ENCODE measurements around the gene ARHGEF39.

The ARHGEF39 gene, protein sequence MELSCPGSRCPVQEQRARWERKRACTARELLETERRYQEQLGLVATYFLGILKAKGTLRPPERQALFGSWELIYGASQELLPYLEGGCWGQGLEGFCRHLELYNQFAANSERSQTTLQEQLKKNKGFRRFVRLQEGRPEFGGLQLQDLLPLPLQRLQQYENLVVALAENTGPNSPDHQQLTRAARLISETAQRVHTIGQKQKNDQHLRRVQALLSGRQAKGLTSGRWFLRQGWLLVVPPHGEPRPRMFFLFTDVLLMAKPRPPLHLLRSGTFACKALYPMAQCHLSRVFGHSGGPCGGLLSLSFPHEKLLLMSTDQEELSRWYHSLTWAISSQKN

DNA sequence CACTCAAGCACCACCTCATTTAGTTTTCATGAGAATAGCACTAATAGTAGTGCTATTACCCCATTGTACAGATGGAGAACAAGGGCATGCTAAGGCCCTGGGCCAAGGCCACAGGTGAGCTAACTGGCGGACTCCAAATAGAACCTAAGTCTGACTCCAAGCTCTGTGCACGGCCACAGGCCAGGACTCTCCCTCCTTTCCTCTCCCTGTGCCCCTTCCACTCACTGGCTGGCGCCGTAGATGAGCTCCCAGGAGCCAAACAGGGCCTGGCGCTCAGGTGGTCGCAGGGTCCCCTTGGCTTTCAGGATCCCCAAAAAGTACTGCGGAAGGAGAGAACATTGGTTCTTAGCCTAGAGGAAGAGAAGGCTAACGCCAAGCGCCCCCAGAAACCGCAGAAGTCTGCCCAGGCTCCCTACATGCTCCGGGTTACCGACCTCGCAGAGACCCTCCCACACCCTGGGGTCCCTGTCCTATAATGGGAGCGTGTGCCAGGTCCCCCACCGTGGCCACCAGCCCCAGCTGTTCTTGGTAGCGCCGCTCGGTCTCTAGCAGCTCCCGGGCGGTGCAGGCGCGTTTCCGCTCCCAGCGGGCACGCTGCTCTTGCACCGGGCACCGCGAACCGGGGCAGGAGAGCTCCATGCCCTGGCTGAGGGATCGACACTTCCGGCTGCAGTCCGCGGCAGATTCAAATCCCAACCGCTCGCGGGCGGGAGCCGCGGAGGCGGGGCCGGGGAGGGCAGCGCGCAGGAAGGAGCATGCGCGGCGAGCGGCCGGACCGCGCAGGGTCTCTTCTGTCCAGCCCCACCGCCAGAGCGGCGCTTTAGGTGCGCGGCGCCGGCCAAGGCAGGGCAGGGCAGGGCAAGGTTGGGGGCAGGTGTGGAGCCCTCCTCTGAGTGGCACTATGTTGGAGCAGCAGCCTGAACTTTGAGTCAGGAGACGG, at the start of gene ARHGEF39:
Gene ARHGEF39 (minus strand): TSS at position 665 of the 940 bp plus-strand sequence. CDS start 26 bp downstream, at position 639.
- DNase-seq, result no peak

DNA sequence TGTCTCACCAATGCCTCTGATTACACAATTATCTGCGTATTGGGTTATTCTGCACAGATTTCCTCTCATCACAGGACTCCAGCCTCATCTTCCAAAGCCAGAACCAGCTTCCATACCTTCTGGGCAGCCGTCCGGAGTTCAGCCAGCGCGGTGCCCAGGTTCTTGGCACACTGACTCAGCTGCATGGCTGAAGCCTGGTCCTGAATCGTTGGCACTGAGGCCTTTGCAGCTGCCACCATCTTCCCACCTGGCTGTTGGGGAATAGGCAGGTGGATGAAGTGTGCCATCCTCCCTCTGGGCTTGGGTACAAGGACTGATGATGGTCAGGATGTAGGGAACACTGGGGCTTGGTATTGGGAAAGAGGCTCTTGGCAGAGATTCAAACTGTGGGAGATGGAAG, 49.1 kb upstream of the ARHGEF39 start:
- DNase-seq, result no peak

DNA sequence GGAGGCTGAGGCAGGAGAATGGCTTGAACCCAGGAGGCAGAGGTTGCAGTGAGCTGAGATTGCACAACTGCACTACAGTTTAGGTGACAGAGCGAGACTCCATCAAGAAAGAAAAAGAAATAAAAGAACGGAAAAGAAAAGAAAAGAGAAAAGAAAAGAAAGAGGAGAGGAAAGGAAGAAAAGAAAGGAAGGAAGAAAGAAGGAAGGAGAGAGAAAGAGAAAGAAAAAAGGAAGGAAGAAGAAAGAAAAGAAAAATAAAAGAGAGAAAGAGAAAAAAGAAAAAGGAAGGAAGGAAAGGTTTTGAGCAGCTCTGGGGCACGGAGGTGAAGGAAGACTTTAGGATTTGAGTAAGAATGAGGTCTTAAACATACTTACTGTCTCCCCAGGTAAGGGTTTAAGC, 48.6 kb upstream of the ARHGEF39 start:
- no peak for DNase-seq

DNA sequence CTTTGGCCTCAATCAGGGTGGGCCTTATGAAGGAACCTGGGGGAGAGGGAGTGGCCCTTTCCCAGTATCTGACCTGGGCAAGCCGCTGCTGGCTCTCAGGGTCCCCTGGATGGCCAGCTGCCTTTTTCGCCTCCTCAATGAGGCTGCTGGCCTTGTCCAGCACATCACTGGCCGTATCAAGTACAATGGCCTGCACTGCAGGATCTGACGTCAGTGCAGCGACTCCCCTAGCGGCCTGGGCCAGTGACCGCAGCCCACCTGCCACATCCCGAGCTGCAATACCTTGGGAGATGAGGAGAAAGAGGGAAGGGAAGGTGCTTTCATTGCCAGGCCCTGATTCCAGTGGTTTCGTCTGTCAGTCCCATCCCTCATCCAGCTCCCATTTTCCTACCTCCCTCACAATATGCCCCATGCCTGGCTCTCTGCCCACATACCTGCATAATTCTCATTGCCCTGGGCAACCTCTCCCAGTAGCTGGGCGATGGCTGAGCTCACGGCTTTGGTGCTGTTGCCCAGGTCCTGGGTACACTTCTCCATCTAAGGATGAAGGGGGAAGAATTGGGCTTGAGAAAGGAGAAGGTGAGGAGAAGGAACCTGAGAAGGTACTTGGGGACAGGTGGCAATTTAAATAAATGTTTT, 47.9 kb upstream of the ARHGEF39 start:
- DNase-seq, result no peak

DNA sequence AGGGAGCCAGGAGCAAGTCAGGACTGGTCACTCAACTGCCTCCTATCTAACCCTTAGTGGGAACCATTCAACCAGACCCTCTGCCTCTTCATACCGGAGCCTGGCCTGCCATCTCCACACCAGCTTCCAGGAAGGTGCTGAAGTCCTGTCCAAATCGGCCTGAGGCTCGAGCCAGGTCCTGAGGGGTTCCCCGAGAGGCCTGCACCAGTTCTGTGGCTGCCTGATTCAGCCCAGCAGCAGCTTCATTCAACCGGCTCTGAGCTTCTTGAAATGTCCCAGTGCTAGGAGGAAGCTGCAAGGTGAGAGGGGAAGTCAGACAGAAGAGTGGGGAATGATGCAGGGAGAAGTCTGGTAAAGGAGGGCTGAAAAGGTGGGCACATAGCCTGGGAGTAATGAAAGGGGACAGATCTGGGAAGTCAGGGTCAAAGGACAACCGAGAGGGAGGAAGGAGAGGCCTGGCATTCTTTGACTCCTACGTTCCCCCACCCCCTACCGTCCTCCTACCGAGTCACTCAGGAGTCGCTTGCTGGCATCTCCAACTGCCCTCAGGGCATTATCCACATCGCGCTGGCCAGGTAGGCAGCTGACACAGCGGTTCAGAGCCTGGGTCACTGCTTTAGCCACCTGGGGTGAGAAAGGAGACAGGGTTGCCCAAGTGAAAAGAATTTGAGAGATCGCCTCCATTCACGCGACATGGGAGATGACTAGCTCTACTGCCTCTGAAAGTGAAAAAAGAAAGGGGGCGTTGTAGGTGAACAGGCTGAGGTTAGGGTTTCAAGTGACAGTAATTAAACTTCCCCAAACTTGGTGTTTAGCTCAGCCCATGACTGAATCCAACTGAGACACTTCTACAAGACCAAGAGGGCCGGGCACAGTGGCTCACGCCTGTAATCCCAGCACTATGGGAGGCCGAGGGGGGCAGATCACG, 46.8 kb upstream of the ARHGEF39 start:
- no peak for DNase-seq

DNA sequence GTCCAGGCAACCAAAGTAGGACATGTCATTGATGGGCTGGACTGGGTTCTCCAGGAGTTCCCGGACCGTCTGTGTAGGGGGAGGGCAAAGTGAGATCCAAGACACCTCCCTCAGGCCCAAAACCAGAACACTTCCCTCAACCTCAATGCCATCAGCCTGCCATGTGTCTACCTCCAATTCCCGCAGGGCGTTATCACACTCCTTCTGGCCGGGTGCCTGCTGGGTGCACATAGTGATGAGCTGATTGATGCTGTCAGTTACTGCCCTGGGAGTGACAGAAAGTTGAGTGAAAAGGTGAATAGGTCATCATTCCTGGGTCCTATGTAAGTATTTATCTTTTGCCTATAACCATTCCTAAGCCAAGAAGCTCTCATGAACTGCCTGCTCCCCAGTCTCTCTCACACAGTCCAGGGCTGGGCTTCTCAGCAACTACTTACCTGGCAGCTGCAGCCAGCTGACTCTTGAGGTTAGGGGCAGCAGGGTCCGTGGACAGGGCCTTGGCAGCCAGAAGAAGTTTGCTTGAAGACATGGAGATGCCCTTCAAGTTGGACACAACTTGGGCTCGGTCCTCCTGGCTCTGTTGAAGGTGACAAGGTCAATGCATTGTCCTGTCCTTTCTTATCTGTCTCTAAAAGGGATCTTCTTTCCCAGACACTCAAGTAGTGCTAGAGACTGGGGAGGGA, 46.0 kb upstream of the ARHGEF39 start:
- no peak for DNase-seq

DNA sequence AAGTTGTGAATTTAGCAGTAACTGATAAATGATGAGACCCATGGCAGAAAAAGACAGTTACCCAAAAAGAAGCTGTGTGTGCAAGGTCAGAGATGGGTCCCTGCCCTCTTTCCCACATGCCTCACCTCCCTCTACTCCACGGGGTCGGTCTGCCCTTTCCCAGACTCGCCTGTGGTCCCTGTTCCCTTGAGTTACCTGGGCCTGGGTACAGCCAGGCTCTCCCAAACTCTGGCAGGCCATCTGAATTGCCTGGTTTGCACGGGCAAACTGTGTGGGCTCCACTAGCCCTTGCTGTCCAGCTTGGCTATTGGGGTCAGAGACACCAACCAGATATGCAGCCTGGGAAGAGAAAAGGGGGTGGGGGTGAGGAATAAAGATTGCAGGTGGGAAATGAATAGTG, 43.2 kb upstream of the ARHGEF39 start:
- DNase-seq, result no peak

DNA sequence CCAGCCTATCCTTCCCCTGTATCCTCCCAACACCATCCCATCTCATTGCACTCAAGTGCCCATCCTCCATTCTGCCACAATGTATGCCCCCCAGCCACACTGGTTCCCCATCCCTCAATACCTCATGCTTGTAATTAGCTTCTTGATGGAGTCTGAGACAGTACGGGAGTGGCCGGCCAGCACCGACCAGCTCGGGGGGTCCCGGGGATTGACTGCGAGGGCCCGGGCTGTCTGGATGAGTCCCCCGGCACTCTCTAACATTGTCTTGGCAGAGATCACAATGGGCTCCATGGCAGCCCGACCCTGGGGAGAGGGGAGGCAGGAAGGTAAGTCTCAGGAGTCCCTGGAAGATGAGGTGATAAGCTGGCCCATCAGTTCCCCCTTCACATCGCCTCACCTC, 42.0 kb upstream of the ARHGEF39 start:
- DNase-seq, result no peak

DNA sequence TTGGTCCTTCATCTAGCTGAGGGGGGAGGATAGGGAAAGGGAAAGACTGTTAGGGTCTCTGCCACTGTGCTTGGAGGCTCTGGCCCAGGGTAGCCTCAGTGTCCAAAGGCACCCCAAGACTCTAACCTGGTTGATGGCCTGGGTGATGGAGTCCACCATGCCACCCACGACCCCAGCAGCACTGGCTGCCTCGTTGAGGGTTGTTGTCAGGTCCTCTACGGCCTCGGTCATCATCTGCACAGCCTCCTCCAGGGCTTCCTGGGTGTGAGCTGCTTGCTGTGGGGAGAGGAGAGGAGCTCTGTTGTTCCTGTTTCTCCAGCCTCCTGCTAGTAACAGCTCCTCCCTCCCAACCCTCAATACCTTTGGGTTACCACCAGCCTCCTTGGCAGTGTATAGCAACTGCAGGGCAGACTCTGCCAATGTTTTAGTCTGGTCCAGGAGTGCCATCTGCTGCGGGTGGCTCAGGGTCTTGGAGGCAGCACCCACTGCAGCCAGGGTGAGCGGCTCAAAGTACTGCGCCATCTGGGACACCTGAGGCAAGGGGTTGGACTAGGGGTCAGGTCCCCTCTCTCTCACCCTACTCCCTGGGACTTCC, 40.9 kb upstream of the ARHGEF39 start:
- no peak for DNase-seq

DNA sequence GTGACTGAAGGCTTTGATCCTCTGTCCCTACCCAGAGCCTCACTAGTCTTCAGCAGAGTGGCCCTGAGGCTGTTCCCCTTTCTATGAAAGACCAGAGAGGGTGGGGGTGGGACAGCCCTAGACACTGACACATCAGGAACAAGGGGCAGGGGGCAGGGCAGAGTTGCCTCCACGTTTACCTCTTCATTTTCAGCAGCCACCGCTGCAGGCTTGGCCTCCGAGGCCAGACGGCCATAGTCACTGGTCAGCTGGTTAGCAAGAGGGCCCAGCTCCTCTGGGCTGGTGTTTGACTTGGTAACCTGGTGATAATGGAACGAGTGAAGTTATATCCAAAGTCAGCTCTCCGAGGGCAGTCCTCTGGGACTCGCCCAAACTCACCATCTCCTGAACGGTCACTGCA, 40.4 kb upstream of the ARHGEF39 start:
- DNase-seq, result no peak

DNA sequence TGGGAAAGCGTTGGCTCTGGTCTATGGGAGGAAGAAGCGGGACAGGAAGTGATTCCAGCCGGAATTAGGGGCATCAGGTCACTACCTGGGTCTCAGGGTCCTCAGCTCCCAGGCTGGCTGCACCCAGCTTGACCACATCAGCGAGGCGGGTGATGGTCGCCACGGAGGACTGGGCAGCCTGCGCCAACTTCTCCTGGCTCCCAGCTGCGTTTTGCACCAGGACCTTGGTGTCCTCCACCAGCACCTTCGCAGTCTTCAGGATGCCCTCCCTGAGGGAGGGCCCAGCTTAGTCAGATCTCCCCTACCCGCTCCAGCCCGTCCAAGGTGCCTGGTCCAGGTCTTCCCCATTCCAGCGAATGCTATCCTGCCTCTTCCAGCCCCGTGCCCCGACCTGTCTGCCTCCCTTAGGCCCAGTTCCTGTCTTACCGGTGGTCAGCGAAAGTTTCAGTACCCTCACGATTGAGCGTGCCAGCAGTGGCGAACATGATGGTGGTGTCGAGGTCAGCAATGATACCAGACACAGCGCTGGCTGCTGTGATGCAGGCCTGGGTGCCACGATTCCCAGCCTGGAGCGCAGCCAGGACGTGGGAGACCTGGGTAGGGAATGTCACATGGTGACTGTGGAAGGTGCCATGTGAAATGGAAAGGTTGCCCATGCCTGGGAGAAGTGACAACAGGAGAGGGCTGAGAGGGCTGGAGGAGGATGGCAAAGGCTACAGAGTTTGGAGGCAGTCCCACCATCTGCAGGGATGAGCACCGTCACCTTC, 39.1 kb upstream of the ARHGEF39 start:
- no peak for DNase-seq

DNA sequence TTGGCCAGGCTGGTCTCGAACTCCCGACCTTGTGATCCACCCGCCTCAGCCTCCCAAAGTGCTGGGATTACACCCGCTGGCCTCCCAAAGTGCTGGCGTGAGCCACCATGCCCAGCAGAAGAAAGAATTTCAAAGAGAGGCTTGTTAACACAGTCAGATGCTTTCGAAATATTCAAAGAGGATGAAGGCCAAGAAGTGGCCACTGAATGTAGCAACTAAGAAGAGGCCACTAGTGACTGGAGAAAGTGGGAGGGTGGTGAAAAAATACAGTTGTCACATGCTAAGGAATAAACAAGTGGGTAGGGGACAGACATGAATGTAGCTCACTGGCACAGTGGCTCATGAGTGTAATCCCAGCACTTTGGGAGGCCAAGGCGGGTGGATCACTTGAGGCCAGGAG, 37.7 kb upstream of the ARHGEF39 start:
- DNase-seq, result no peak

DNA sequence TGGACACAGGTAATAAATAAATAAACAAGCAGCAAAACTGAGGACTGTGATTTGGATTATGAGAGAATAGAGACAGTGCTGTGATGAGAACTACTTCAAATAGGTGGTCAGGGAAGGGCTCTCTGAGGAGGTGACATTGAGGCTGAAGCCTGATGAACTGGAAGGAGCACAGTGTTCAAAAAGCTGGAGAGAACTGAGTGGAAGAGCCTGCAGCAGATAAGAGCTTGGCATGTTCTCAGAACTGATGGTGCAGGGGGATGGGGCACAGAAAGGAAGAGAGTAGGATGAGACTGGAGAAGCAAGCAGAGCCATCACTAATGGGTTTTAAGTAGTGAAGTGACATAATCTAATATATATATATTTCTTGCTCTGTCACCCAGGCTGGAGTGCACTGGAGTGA, 35.9 kb upstream of the ARHGEF39 start:
- no peak for DNase-seq

DNA sequence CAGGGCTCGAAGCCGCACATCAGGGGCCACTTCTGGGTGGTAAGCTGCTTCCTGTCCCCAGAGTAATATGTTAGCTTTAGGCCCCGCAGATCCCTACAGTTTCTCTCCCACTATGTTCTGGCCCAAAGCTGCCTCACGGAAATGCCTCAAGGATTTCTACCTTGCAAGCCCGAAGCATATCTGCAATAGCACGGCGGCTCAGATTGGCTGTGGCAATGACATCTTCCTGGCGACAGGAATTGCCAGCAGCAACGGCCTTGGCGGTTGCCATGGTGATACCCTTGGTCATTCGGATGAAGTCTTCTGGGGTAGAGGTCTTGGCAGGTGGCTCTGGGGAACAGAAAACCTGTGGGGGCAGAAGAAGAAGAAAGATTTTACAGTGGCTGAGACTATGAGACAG, 35.0 kb upstream of the ARHGEF39 start:
- DNase-seq, result no peak

DNA sequence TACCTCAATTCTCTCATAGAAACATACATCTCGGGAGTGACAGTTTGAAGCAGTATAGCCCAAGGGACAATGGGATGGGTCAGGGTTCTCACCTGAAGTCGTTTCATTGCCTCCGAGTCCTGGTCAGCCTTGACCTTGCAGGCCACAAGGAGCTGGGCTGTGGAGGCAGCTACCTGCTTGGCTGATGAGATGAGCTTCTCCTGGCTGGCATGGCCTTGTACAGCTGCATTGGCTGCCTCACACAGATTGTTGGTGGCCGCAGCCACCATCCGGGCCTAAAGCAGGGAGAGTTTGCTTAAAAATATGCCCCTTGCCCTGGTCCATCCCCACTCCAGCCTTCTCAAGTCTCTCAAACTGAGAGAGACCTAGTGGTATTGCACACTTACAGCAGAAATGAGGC, 33.2 kb upstream of the ARHGEF39 start:
- DNase-seq, result no peak

DNA sequence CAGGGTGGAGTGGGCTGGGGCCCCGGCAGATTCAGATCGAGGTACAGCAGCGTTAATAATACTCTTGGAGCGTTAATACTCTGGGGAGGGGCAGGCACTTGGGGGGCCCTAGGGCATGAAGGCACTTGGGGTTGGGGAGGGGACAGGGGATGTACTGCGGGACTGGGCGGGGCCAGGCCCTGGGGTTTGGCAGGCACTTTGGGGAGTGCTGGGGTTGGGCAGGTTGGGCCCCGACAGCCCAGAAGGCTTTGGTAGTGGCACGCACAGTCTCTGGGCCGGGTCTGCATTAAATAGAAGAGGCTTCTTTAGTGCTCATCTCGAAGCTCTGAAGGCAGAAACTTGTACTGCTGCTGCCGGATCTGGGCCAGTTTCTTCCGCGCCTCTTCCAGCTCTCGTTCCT, 32.5 kb upstream of the ARHGEF39 start:
- no peak for DNase-seq

DNA sequence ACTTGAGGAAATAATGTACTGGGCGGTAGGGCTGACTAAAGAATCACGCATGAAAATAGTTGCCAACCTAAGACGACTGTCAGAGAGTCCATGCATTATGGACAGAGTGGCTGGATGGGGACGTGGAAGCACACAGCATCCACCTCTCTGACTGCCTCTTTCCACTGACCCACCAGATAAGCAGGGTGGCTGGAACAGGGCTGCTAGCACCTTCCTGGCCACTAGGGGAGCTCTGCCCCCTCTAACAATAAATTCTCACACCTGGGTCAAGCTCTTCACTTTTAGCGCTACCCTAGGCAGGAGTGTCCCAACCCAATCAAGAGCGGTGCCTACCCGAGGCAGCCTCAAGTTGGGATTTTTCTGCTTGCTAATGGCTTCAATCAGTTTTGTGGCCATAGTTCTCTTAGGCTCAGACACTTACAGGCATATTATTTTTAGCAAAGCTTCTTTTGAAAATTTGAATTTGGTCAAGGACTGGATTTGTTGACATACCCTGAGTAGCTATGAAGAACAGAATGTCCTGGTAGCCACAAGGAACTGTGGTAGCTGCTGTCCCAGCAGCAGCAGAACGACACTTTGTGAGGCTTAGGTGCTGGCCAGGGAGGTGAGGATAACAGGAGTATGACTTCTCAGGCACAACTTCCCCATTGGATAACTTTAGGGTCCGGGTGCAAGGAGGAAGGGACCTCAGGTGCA, 31.7 kb upstream of the ARHGEF39 start:
- DNase-seq, result no peak

DNA sequence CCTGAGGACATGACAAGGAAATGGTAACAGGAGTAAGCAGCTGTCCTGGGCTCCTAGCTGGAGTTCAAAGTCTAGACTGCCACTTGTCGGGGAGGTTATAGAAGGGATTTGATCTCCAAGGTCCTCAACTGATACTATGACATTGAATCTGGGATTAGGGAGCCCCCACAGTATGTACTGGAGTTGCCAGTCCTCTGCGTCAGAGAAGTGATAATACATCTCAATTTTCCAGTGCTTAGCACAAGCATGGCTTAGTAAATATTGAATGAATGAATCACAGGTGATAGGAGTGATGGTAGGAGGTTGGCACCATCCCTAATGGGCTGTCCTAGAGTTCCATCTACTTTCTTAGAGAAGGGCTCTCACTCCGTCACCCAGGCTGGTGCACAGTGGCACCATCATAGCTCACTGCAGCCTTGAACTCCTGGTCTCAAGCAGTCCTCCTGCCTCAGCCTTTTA, 31.0 kb upstream of the ARHGEF39 start:
- DNase-seq, result no peak

DNA sequence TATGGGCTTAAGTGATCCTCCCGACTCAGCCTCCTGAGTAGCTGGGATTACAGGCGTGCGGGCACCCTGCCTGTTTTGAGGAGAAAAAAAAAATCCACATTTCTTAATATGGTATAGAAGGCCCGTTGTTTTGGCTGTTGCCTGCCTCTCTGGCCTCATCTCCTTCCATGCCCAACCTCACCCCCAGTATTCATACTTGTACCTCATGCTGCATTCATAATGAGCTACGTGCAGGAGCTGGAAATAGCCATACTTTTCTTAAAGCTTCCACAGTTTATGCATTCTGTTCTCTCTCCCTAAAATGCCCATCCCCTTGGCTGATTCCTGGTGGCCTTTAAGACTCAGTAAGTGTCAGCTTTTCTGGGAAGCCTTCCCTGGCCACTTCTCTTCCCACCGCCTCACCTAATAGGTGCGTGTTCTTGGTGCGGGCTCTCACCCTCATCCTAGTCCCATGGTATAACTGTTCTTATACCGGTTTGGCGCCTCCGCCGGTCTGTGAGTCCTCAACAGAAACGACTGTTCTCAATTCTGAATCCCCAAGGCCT, 26.8 kb upstream of the ARHGEF39 start:
- DNase-seq, result no peak

DNA sequence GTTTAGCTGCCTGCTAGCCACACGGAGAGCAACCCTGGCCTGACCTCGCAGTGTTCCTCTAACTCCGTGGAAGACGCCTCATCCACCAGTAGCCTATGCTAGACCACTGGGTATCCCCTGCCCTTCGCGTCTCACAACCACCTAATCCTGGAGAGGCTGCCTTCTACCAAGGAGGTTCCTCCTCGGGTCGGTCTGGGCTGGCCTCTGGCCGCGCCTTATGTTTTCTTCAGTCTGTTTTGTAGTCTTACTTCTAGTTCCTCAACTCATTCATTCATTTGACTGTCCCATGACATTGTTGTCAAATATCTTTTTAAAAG, 26.3 kb upstream of the ARHGEF39 start:
- DNase-seq, result no peak
